Activated CD4-positive, alpha-beta T cell treated with anti-CD3 and anti-CD28 coated beads, Interleukin-10, Interleukin-2, amounts not matched to agents 100 ng/mL and 50 ng/mL, durations not matched to agents 16 hours and 8 hours (primary cell): ENCODE measurements around the gene COL5A1.

ENCODE experiments used
- DNase-seq: peaks from one replicate; pipeline ENCODE4 v3.0.0-alpha.2; 2020

Gene COL5A1

DNA sequence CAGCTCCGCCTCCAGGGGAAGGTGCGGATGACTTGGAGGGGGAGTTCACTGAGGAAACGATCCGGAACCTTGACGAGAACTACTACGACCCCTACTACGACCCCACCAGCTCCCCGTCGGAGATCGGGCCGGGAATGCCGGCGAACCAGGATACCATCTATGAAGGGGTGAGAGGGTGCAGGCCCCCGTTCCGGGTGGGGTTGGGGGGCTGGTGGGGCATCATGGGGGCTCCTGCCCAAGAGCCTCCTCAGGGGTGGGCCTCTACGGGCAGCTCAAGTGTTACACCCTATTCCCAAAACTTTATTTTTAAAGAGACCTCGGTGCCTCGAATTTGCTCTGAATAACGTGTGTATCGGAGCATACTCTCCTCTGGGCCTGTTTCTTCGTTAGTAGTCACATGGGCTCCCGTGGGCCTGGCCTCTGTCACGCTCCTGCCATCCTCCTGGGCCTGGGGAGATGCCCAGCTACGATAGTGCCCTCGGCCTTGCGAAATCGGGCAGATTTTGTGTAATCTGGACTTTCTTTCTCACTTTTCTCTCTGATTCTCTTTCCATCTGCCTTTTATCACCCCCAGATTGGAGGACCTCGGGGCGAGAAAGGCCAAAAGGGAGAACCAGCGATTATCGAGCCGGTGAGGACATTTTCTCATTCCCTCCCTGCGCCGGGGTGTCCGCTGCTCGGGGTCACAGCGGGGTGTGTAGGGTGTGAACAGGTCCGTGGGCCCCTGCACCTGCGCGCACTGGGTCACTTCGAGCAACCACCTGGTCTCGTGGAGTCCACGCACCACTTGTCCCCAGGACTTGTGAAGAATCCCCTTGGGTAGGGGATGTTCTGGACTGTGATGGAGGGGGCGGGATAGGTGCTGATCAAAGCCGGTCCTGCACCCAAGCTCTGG, 90.1 kb downstream of the COL5A1 start:
- DNase-seq = no peak

- DNase-seq = no peak
These were observed 90.9 kb downstream of the COL5A1 start for GRCh38 chr9:134732392-134733110.

DNA sequence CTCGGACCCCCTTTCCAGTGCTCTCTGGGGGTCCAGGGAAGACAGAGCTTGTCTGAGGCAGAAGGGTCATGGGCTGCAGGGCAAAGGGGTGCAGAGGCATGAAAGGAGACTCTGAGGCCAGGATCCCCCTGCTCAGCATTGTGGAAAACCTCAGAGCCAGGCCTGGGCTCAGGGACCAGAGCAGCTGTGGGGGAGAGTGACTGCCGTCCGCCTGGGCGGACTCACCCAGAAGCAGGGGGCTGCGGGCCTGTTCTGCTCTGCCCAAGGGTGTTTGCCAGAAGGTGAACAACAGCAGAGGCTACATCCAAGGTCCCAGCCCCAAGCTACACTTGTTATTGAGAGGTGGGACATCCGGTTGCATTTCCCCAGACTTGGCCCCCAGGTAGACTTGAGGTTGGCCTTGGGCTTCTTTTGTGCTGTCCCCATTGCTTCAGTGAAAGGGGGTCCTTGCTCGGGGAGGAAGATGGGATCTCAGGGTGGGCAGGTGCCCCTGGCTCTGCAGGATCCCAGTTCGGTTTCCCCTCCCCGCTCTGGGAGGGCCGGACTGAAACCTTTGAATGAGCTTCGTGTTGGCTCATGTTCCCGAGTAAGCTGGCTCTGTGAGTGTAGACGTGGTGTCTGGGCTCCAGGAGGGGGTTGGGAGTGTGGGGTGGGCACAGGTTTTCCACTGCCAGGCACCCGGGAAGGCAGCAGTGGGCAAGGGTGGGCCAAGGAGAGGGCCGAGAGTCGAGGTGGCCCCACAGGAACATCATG, 92.1 kb downstream of the COL5A1 start:
- no peak for DNase-seq

GRCh38 chr9:134734270-134734669, 92.7 kb downstream of the COL5A1 start:
- DNase-seq = no peak

- no peak for DNase-seq
These were observed 94.0 kb downstream of the COL5A1 start for GRCh38 chr9:134735441-134736175.

DNA sequence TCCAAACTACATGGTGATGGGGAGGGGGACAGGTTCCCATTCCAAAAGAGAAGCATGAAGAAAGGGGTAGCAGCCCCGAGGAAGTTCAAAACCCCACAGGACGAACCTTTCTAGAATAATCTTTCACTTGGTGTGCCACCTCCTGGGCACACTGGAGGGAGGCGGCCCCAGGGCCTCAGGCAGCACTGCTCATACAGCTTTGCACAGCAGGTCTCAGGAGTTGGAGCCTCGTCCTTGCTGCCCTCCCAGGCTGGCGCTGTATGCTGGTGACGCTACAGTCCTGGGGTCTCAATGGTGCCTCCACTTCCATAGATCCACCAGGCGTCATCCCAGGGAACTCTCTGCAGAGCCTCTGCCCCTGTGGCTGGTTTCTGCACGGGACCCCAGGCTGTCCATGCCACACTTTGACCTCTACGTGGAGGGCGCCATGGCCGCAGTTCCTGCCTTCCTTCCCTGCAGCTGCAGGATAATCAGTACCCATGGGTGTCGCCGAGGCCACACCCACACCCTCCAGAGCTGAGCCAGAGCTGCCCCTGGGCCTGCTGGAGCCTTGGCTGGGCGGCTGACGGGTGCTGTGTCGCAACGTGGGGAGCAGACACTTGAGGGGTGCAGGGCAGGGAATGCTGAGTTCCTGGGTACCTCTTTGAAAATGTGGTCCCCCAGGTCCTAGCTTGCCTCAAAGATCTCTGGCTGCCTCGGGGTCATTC, 95.3 kb downstream of the COL5A1 start:
- no peak for DNase-seq

DNA sequence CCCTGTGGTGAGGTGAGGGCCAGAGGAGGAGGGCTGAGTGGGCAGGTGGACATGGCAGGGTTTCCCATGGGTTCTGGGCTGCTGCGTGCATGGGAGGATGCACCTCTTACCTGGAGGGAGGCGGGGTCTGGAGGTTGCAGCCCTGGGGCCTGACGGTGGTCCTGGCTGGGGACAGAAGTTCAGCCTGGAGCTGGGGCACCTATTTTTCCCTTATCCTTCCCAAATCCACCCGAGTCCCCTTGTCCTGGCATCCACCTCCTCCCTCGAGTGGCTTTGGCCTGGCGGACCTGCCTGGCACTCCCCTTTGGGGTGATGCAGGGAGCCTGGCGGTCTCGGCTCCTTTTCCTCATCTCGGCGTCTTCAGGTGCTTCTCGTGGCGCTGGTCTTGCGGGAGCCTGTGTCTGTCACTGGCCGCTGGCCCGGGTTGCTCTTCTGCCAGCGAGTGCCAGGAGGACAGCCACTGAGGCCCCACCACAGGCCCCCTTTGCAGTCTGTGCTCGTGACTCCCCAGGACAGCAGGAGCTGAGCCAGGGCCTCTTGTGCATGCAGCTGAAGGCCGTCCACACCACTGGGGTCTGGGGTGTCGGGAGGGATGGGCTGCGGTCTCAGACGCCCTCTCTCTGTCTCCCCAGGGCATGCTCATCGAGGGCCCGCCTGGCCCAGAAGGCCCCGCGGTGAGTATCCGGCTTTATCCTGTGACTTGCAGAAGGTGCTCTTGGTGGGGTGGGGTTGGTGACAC, 96.4 kb downstream of the COL5A1 start:
- no peak for DNase-seq

GRCh38 chr9:134738869-134739659, 97.5 kb downstream of the COL5A1 start:
- DNase-seq = peak; percentile 18

- no peak for DNase-seq
These were observed 98.0 kb downstream of the COL5A1 start for GRCh38 chr9:134739660-134739968.

DNA sequence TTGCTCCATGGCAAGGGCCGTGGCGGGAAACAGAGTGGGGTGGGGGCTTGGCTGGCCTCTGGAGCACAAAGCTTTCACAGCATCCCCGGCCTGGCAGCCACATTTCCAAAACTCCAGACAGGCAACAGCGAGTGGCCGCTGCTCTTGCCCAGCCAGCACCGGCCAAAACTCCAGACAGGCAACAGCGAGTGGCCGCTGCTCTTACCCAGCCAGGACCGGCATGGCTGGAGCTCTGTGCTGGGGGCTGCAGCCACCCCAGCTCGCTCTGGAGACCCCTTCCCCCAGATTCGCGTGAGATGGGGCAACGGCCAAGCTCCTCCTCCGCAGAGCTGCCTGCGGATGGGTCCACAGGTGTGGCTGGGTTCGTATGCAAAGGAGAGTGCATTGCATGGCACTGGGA, 98.5 kb downstream of the COL5A1 start:
- no peak for DNase-seq

GRCh38 chr9:134741846-134742245, 100.2 kb downstream of the COL5A1 start:
- DNase-seq = no peak

DNA sequence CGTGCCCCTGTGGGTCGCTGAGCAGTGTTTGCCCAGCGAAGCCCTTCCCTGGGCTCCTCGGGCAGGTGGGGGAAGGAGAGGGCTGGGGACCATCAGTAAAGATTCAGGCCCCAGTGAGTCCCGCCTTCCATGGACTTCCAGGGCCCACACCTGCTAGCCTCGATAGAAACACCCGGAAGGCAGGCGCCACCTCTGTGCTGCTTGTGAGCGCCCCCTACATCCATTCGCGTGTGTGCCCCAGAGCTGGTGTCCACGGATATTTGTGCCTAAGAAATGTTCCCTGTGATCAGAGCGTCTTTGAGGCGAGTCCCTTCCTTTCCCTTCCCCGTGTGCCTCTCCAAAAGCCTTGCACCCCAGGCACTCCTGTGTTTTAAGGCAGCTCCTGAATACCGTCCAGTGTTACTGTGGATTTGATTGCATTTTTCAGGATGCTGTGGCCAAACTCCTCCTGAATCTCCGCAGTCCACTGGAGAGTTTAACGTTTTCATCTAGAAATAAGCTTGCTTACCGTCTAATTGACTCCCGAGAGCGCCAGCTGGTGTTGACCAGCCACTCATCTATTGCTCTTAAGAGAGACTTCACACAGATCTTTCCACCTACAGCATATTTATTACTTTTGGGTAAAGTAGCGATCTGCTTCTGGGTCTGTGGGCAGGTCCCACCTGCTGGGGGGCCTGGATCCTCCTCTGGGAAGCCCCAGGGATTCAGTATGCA, 101.4 kb downstream of the COL5A1 start:
- no peak for DNase-seq

- no peak for DNase-seq
These were observed 102.2 kb downstream of the COL5A1 start for GRCh38 chr9:134743853-134744252.

GRCh38 chr9:134744385-134745295, 103.0 kb downstream of the COL5A1 start:
- DNase-seq = no peak

DNA sequence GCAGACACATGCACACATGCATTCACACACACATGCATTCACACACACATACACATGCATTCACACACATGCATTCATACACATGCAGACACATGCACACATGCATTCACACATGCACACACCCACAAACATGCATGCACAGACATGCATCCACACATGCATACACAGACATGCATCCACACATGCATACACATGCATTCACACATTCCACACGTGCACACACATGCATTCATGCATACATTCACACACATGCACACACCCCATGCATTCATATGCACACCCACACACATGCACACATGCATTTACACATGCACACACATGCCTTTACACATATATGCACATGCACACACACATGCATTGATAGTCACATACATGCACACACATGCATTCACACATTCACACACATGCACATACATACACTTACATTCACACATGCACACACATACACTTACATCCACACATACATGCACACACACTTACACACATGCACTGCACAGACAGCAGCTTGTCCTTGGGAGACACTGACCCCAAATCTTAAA, 106.4 kb downstream of the COL5A1 start:
- no peak for DNase-seq

- DNase-seq = no peak
These were observed 107.0 kb downstream of the COL5A1 start for GRCh38 chr9:134748591-134748990.

DNA sequence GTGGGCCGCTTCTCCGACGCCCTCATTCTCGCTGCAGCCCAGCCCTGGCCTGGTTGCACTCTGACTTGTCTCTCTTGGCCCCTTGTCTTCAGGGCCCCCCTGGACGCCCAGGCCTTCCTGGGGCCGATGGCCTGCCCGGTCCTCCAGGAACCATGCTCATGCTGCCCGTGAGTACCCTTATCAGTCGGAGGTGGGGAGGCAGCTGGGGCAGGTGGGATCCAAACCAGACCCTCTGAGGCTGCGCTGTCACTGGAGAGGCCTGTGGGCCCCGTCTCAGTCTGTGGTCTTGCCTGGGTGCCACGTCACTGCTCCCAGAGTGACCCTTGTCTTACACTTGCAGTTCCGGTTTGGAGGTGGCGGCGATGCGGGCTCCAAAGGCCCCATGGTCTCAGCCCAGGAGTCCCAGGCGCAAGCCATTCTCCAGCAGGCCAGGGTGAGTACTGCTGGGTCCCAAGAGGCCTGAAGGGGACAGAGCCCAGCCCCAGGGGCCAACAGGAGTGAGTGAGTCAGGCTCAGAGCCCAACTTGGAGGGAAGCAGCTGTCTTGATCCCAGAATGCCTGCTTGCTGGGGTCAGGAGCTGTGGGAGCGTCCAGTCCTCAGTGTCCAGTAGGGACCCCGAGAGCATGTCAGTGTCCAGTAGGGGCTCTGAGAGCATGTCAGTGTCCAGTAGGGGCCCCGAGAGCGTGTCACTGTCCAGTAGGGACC, 109.0 kb downstream of the COL5A1 start:
- DNase-seq = no peak

DNA sequence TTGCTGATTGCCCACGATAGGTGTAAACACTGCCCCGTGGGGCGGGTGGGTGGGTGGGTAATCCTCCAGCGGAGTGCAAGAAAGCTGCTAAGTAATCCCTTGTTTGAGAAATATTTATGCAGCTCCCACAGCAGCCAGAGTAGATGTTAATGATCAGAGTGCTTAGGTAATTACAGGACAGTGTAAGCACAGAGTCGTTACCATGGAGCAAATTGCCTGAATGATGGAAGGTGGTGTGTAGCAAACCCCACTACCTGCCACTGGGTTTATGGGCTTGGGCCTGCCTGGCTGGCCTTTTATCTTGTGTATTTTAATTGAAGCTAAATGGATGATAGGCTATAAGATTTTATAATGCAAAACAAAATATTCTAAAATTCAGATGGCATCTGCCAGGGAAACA, 110.0 kb downstream of the COL5A1 start:
- DNase-seq = no peak
